Cardiac fibroblast (primary cell): ENCODE measurements around the gene ZFAND3.

Experiments used
- DNase-seq, 2 donors: peaks; one replicate each; pipeline versions ENCODE4 v3.0.0 to v3.0.0-alpha.2; 2010; ENCODE audit warnings: low read depth in 2 of 2
- H3K4me3 ChIP-seq, 2 donors: replicated peaks in 1 of 2; 1 replicate in 1 of 2; 2 replicates in 1 of 2; pipeline ENCODE4 v1.5.1; 2011; ENCODE audit warnings: low read depth in 2 of 2, low read length in 2 of 2, mild to moderate bottlenecking in 2 of 2, moderate library complexity in 1 of 2
- TF ChIP-seq, protein P1 (sequence below): IDR thresholded peaks from one replicate; pipeline ENCODE4 v1.5.1; 2011; ENCODE audit warnings: low read depth, mild to moderate bottlenecking, low read length, inconsistent platforms

The ZFAND3 gene

DNA sequence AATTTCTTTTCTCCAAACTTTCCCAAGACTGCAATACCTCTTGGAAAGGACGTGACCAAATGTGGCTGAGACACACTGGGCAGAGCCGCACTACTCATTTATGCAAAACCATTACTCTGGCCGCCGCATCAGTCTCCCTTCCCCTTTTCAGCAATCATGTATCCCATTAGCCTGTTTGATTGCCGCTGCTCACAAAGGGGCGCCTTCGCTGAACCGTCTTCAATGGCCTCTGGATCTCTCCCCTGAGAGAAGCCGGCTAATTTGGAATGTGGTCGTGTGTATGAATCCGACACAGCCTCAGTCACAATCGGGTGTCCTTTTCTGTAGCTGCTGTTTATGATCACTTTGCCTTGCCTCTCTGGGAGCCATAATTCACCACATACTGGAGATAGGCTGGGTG is 361.1 kb downstream of the ZFAND3 start:
- no peak for DNase-seq
- TF ChIP-seq, protein P1, sequence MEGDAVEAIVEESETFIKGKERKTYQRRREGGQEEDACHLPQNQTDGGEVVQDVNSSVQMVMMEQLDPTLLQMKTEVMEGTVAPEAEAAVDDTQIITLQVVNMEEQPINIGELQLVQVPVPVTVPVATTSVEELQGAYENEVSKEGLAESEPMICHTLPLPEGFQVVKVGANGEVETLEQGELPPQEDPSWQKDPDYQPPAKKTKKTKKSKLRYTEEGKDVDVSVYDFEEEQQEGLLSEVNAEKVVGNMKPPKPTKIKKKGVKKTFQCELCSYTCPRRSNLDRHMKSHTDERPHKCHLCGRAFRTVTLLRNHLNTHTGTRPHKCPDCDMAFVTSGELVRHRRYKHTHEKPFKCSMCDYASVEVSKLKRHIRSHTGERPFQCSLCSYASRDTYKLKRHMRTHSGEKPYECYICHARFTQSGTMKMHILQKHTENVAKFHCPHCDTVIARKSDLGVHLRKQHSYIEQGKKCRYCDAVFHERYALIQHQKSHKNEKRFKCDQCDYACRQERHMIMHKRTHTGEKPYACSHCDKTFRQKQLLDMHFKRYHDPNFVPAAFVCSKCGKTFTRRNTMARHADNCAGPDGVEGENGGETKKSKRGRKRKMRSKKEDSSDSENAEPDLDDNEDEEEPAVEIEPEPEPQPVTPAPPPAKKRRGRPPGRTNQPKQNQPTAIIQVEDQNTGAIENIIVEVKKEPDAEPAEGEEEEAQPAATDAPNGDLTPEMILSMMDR, result no peak
- no peak overlapping the region for H3K4me3 ChIP-seq

DNA sequence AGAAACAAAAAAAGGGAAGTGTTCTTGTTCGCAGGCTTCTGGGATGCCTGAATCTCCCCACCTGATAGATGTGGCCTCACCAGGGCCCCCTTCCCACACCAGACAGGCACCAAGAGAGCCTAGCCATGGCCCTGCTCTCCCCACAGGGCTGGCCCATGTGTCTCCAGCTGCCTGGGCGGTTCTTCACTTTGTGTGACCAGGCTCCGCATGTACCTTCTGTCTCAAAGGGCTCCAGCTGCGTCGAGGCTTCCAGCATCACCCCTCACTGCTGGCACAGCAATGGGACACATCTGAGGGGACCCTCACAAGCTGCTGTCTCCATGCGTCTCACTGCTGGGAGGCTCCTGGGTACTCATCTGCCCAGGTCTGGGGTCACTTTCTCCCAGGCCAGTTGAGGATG is 362.9 kb downstream of the ZFAND3 start:
- no peak for DNase-seq
- no peak overlapping the region for H3K4me3 ChIP-seq
- TF ChIP-seq, protein P1, result no peak

DNA sequence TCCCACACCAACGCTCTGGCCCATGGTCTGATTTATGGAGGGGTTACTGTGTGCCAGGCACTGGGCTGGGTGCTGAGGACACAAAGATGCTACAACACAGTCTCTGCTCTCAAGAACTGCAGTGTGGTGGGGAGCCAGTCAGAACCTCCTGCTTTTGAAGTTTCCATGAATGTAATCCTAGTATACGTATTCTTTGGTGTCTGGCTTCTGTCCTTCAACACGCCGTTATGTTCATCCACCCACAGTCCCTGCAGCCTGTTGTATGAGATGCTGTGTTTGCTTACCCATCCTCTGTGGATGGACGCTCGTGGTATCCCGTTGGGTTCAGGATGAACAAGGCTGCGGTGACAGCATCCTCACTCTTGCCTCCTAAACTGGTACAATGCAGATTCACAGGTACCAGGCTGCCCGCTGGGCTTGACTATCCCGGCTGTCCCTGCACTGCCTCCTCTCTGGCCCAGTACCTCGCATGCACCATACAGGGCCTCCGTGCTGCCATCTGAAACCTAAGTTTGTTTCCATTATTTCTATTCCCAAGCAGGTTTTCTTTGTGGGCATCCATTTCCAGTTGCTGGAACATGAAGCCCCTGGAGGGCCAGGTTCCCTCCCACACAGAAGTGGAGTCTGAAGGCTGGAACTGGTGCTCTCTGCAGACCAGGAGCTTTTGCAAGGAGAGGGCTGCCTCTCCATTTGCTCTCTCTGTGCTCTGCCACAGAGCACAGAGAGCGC is 364.5 kb downstream of the ZFAND3 start:
- DNase-seq, result no peak
- H3K4me3 ChIP-seq, result no peak overlapping the region
- TF ChIP-seq, protein P1, result no peak

DNA sequence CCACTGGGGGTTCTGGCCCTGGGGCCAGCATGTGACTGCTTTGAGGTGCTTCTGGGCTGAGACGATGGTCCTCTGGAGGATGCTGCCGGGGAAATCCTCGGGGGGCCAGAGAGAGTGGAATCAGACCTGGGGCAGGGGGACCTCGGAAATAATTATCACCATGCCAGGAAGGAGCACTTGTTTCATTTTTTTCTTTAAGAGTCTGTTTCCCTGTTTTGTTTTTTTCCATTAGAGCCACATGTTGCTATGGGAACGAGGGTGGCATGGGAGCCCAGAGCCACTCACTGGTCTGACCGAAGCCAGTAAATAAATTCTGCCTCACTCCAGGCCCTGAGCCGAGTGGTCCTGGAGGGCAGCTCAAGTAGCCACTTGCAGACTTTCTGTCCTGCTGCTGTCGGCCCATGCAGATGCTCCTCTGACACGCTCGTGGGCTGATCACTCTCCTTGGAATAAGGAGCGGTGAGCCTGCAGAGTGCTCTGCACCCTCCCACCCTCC is 365.1 kb downstream of the ZFAND3 start:
- no peak overlapping the region for H3K4me3 ChIP-seq
- TF ChIP-seq, protein P1, result no peak
- no peak for DNase-seq

DNA sequence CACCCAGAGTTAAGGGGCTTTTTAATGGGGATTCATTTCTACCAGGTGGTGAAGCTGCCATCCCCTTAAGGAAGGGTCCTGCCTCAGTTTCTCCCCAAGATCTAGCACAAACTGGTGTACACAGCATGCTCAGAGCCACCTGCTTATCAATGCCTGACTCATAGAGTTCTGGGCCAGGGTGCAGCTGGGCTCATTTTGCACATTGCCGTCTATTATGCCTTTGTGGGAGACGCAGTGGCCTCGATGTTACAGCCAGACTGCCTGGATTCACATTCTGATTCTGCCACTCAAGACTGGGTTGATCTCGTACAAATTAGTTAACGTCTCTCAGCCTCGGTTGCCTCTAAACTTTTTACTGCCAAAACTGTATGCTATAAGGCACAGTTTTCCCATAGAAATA is 365.7 kb downstream of the ZFAND3 start:
- DNase-seq, result no peak
- TF ChIP-seq, protein P1, result no peak

DNA sequence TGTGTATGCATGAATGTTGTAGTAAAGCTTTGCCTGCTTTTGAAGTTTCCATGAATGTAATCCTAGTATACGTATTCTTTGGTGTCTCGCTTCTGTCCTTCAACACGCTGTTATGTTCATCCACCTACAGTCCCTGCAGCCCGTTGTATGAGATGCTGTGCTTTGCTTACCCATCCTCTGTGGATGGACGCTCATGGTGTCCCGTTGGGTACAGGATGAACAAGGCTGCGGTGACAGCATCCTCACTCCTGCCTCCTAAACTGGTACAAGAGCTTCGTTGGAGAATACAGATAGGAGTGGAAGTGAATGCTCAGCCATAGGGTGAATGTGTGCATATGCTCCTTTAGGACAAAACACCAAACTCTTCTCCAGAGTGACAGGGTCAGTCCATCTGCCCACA is 366.2 kb downstream of the ZFAND3 start:
- TF ChIP-seq, protein P1, result no peak
- DNase-seq, result no peak

More for the DNA sequence above, 365.7 kb downstream of the ZFAND3 start:
- H3K4me3 ChIP-seq, result no peak overlapping the region

More for the DNA sequence above, 366.2 kb downstream of the ZFAND3 start:
- H3K4me3 ChIP-seq, result no peak overlapping the region
